22Rv1 (cell line): Measurements from ENCODE around the gene SULT4A1.

Source experiments
- H3K27ac ChIP-seq: fragments of 450-650 bp; 2 replicates; pipeline ENCODE4 v1.5.1; 2017
- ZFX ChIP-seq: fragments of 450-650 bp; IDR thresholded peaks from 2 replicates; pipeline ENCODE4 v1.6.1; 2017; ENCODE audit warnings: antibody characterized with exemption, borderline replicate concordance
- TF ChIP-seq, protein P1 (sequence below): fragments of 450-650 bp; IDR thresholded peaks from 2 replicates; pipeline ENCODE4 v1.5.1; 2017; ENCODE audit warnings: mild to moderate bottlenecking

The SULT4A1 gene

DNA sequence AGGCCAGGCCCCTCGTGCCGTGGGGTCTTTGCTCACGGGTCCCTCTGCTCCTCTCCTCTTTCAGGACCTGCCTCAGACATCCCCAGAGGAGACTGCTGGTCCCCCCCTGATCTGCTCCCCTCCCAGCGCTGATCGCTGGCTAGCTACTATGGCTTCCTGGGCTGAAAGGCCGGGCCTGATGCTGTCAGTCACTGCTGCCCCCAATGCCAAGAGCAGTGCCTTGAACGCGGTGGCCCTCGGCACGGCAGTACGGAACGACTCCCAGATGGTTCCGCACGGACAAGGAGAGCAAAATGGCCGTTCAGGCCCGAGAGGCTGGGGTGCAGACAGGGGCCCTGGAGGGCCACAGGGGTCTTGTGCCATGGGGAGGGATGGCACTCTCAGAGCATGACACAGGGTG, 21.5 kb downstream of the SULT4A1 start:
- TF ChIP-seq ZFX, result no peak
- TF ChIP-seq, protein P1, sequence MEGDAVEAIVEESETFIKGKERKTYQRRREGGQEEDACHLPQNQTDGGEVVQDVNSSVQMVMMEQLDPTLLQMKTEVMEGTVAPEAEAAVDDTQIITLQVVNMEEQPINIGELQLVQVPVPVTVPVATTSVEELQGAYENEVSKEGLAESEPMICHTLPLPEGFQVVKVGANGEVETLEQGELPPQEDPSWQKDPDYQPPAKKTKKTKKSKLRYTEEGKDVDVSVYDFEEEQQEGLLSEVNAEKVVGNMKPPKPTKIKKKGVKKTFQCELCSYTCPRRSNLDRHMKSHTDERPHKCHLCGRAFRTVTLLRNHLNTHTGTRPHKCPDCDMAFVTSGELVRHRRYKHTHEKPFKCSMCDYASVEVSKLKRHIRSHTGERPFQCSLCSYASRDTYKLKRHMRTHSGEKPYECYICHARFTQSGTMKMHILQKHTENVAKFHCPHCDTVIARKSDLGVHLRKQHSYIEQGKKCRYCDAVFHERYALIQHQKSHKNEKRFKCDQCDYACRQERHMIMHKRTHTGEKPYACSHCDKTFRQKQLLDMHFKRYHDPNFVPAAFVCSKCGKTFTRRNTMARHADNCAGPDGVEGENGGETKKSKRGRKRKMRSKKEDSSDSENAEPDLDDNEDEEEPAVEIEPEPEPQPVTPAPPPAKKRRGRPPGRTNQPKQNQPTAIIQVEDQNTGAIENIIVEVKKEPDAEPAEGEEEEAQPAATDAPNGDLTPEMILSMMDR, result no peak
- no peak overlapping the region for H3K27ac ChIP-seq

DNA sequence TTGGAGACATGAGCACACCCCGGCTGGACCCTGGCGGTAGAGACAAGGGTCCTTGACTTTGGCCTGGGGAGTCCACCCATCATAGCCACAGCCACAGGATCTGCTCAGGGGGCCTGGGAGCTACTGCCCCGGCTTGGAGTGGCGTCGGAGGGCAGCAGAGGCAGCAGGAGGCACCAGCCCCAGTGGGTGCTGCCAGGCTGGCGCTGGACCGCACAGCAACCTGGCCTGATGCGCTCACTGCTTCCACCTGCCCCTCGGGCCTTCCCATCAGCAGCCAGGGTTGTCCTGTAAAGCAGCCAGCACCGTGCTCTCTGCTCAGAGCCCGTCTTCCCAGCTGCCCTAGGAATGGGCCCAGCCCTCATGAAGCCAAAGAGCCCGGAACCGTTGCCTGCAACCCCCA, 21.9 kb downstream of the SULT4A1 start:
- no peak overlapping the region for H3K27ac ChIP-seq

DNA sequence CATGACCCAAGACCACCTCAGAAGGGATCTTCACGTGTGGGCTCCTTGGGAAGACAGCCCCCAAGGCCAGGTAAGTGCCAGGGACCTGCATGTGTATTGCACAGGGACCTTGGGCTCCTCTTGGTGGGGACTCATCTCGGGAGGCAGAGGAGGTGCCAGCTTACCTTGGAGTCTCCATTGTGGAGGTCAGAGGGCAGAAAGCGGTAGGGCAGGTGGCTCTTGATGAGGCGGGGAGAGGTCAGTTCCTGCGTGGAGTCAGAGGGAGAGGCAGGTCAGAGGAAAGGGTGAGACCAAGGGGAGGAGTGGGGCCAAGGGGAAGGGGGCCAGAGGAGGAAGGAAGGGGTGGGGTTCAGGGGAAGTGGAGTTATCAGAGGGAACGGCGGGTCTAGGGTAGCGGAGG, 22.5 kb downstream of the SULT4A1 start:
- TF ChIP-seq ZFX, result no peak
- TF ChIP-seq, protein P1, result no peak
- H3K27ac ChIP-seq, result no peak overlapping the region

More for the DNA sequence above, 21.9 kb downstream of the SULT4A1 start:
- no peak for TF ChIP-seq ZFX
- TF ChIP-seq, protein P1, result no peak

DNA sequence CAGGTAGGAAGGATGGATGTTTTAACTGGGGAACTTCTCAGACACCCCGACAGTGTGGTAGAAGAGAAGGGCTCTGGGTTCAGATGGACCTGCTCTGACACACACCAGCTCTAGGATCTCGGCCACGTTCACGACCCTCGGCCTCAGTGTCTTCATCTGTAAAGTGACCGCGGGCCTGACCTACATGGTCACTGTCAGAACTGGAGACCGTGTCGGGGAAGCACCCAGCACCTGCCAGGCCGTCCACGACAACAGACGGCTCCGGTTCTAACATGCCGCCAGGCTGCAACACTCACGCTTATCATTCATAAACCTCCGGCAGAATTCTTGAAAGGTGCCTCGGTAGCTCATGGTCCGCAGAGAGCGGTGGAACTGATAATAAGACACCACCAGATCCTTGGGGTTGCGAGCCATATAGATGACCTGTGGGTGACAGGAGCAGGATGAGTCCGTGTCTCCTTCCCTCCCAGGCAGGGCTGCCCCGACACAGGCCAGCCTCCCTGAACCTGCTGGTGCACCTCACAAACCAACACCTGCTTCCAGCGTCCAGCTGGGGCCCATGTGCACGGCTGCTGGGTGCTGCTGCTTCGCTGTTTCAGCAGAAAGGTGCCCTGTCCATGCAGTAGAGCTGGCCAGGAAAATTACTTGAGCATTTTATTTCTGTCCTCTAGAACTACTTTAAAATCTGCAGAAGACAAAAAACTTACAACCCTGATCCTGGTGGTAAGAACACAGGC, 23.6 kb downstream of the SULT4A1 start:
- H3K27ac ChIP-seq, result no peak overlapping the region
- TF ChIP-seq, protein P1, result no peak
- no peak for TF ChIP-seq ZFX

DNA sequence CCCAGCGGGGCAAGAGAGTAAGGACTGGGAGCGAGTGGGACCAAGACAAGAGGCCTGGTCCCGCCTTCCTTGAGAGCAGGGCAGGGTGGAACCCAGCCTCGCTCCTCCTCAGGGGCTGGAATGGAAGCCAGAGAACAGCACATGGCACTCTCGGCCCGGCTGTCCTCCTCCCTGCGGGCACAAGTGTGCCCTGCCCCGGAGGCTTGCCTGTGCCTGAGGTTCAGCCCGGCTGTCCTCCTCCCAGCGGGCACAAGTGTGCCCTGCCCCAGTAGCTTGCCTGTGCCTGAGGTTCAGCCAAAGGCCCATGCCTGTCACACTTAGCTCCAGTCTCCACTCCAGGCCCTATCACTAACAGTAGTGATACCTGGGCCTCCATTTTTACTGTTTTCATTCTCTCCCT, 24.2 kb downstream of the SULT4A1 start:
- TF ChIP-seq, protein P1, result no peak
- no peak for TF ChIP-seq ZFX
- H3K27ac ChIP-seq, result no peak overlapping the region

DNA sequence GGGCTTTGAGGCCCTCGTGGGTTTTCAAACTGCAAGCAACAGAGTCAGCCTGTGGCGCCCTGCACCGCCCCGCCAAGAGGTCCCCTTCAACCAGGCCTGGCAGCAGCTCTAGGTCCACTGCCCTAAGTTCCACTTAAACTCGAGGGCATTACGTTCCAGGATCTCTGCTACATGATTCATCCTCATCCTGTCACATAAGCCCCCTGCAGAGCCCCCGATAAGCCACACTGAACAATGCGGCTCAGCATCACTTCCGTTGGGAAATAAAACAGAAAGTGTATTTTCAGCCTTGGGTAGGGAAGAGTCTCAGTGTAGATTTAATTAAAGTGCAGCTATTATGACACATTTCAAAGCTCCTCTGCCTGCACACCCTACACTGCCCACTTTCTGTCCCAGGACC, 24.6 kb downstream of the SULT4A1 start:
- no peak overlapping the region for H3K27ac ChIP-seq
- TF ChIP-seq, protein P1, result no peak
- TF ChIP-seq ZFX, result no peak

DNA sequence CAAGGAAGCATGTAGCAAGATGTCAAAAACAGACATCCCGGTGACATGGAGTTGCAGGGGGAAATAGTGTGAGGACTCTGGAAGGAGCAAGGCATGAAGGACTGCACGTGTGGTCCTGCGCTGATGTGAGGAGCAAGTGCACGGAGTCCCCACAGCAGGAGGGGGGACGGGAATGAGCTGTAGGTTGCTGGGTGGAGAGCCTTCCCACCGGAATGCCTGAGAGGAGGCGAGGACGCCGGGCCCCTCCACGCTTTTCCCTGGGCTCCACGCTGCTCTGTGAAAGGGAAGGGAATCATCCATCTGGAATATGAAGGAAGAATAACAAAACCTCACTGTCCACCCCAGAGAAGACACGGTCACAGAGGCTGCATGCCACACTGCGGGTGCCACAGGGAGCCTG, 26.6 kb downstream of the SULT4A1 start:
- no peak overlapping the region for H3K27ac ChIP-seq
- TF ChIP-seq, protein P1, result no peak
- TF ChIP-seq ZFX, result no peak
